Measurements from ENCODE around the gene ZNF837.

The ZNF837 gene

DNA sequence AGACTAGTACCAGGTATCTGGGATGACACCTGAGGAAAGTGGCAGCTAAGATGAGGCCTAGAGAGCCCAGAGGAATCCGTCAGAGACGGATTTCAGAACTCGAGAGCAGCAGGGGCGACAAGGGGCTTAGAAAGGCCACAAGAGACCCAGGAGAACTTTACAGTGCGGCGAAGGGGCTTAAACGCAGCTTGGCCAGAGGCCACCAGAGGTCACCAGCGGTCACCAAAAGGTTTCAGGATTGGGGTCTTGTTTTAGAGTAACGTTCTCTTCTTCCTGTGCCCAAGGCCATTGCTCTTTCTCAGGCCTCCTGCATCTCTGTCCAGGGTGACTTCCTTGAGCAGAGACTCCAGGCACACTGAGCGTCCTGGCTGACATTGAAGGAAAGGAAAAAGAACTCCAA lies 51.8 kb downstream of the ZNF837 start:
- Histone ChIP-seq H3K27ac (ENCODE audit: low read depth, low read length, severe bottlenecking) (no peak overlapping the region), H3K9me3 (ENCODE audit: control insufficient read depth, low read length) (no peaks in the 10 kb centered on the region), H3K4me1 (ENCODE audit: control insufficient read depth, insufficient read depth, low read length, poor library complexity, severe bottlenecking) (peaks cover 18% of the 10 kb centered on the region), H3K4me3 (ENCODE audit: extremely low read depth, insufficient read depth, low read length, poor library complexity, severe bottlenecking) (no peak overlapping the region), H3K36me3 (ENCODE audit: control insufficient read depth, insufficient read depth, low read length) (no peaks in the 10 kb centered on the region)
- WGBS, 2 experiments (ENCODE audit: insufficient coverage in 2 of 2): 17 to 20% methylated on average over 10 of the region's 10 CpGs

GRCh38 chr19:58326914-58327726 lies 53.7 kb downstream of the ZNF837 start, which contains the start of gene ZSCAN22:
TSS of gene ZSCAN22 (plus strand) at chr19:58326994. CDS start at chr19:58334803, 7,809 bp downstream.
- H3K27ac ChIP-seq (ENCODE audit: low read depth, low read length, severe bottlenecking): peak within 1 kb of the TSS; percentile 37
- WGBS, 2 experiments (ENCODE audit: insufficient coverage in 2 of 2): 1 to 2% methylated on average over 59 of the region's 62 CpGs

DNA sequence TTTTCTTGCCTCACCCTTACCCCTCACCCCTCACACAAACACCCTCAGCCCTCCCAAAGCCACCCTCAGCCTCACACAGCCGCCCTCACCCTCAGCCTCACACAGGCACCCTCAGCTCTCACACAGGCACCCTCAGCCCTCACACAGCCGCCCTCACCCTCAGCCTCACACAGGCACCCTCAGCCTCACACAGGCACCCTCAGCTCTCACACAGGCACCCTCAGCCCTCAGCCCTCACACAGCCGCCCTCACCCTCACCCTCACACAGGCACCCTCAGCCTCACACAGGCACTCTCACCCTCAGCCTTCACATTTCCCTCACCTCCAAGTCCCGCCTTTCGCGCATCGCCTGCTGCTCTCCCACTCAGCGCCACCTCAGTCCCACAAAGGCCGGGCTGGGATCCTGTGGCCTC lies 54.3 kb downstream of the ZNF837 start:
- Histone ChIP-seq H3K4me1 (ENCODE audit: control insufficient read depth, insufficient read depth, low read length, poor library complexity, severe bottlenecking) (peaks cover 18% of the 10 kb centered on the region), H3K27ac (ENCODE audit: low read depth, low read length, severe bottlenecking) (no peak overlapping the region), H3K4me3 (ENCODE audit: extremely low read depth, insufficient read depth, low read length, poor library complexity, severe bottlenecking) (peak overlapping the region; percentile 67), H3K9me3 (ENCODE audit: control insufficient read depth, low read length) (no peaks in the 10 kb centered on the region), H3K36me3 (ENCODE audit: control insufficient read depth, insufficient read depth, low read length) (no peaks in the 10 kb centered on the region)
- WGBS, 2 experiments (ENCODE audit: insufficient coverage in 2 of 2): 0 to 1% methylated on average over 5 to 9 of the region's 9 CpGs

More at GRCh38 chr19:58326914-58327726, 53.7 kb downstream of the ZNF837 start, which contains the start of gene ZSCAN22:
- Histone ChIP-seq H3K36me3 (ENCODE audit: control insufficient read depth, insufficient read depth, low read length) (no peaks in the 10 kb centered on the region), H3K9me3 (ENCODE audit: control insufficient read depth, low read length) (no peaks in the 10 kb centered on the region), H3K4me1 (ENCODE audit: control insufficient read depth, insufficient read depth, low read length, poor library complexity, severe bottlenecking) (peaks cover 18% of the 10 kb centered on the region), H3K4me3 (ENCODE audit: extremely low read depth, insufficient read depth, low read length, poor library complexity, severe bottlenecking) (peak within 1 kb of the TSS; percentile 67)

GRCh38 chr19:58325311-58326022 lies 55.4 kb downstream of the ZNF837 start:
- Histone ChIP-seq H3K9me3 (ENCODE audit: control insufficient read depth, low read length) (no peaks in the 10 kb centered on the region), H3K27ac (ENCODE audit: low read depth, low read length, severe bottlenecking) (no peak overlapping the region), H3K36me3 (ENCODE audit: control insufficient read depth, insufficient read depth, low read length) (no peaks in the 10 kb centered on the region), H3K4me1 (ENCODE audit: control insufficient read depth, insufficient read depth, low read length, poor library complexity, severe bottlenecking) (peaks cover 18% of the 10 kb centered on the region), H3K4me3 (ENCODE audit: extremely low read depth, insufficient read depth, low read length, poor library complexity, severe bottlenecking) (peak overlapping the region; percentile 67)
- 92 to 100% methylated on average over 3 to 4 of the region's 6 CpGs for WGBS, 2 experiments (ENCODE audit: insufficient coverage in 2 of 2)

- WGBS, 2 experiments (ENCODE audit: insufficient coverage in 2 of 2): 97 to 99% methylated on average over 9 to 10 of the region's 10 CpGs
- Histone ChIP-seq H3K4me1 (ENCODE audit: control insufficient read depth, insufficient read depth, low read length, poor library complexity, severe bottlenecking) (no peaks in the 10 kb centered on the region), H3K4me3 (ENCODE audit: extremely low read depth, insufficient read depth, low read length, poor library complexity, severe bottlenecking) (no peak overlapping the region)
These were observed 61.6 kb downstream of the ZNF837 start for GRCh38 chr19:58319241-58319640.

GRCh38 chr19:58318297-58318696 lies 62.5 kb downstream of the ZNF837 start:
- H3K36me3 ChIP-seq (ENCODE audit: control insufficient read depth, insufficient read depth, low read length): peaks cover 38% of the 10 kb centered on the region

More at GRCh38 chr19:58319241-58319640, 61.6 kb downstream of the ZNF837 start:
- no peaks in the 10 kb centered on the region for H3K9me3 ChIP-seq (ENCODE audit: control insufficient read depth, low read length)
- H3K27ac ChIP-seq (ENCODE audit: low read depth, low read length, severe bottlenecking): no peak overlapping the region
- H3K36me3 ChIP-seq (ENCODE audit: control insufficient read depth, insufficient read depth, low read length): peaks cover 28% of the 10 kb centered on the region

More at GRCh38 chr19:58318297-58318696, 62.5 kb downstream of the ZNF837 start:
- Histone ChIP-seq H3K27ac (ENCODE audit: low read depth, low read length, severe bottlenecking) (no peak overlapping the region), H3K9me3 (ENCODE audit: control insufficient read depth, low read length) (no peaks in the 10 kb centered on the region), H3K4me1 (ENCODE audit: control insufficient read depth, insufficient read depth, low read length, poor library complexity, severe bottlenecking) (no peaks in the 10 kb centered on the region), H3K4me3 (ENCODE audit: extremely low read depth, insufficient read depth, low read length, poor library complexity, severe bottlenecking) (no peak overlapping the region)
- WGBS, 2 experiments (ENCODE audit: insufficient coverage in 2 of 2): 87 to 93% methylated on average over 2 to 4 of the region's 4 CpGs
